NCI-H510A (cell line): ENCODE data around the gene CKAP2.
"Not testable (repeated sequence)": the region's sequence is repeated elsewhere in the genome, so short reads cannot be mapped to it uniquely, and the experiment has no call there.

Experiments
- DNase-seq: peaks from one replicate; lab custom pipeline; 2025; lab: John Stamatoyannopoulos, UW

The CKAP2 gene

GRCh38 chr13:52451135-52451804 lies 4.0 kb upstream of the CKAP2 start:
- DNase-seq, result no peak

GRCh38 chr13:52452470-52452869 lies 2.8 kb upstream of the CKAP2 start:
- DNase-seq, result no peak

GRCh38 chr13:52454459-52454819 lies 839 bp upstream of the CKAP2 start:
- no peak for DNase-seq

GRCh38 chr13:52455677-52456041 lies 381 bp downstream of the CKAP2 start:
- DNase-seq, result peak; percentile 33

- DNase-seq, result no peak
Observed at GRCh38 chr13:52459668-52460067, 4.4 kb downstream of the CKAP2 start.

- DNase-seq, result no peak
Observed at GRCh38 chr13:52461265-52461664, 6.0 kb downstream of the CKAP2 start.

GRCh38 chr13:52463526-52463925 lies 8.2 kb downstream of the CKAP2 start:
- DNase-seq, result no peak

GRCh38 chr13:52468487-52468886 lies 13.2 kb downstream of the CKAP2 start:
- DNase-seq, result not testable (repeated sequence)

- DNase-seq, result not testable (repeated sequence)
Observed at GRCh38 chr13:52480677-52481428, 25.6 kb downstream of the CKAP2 start.

GRCh38 chr13:52487078-52487477 lies 31.8 kb downstream of the CKAP2 start:
- DNase-seq, result not testable (repeated sequence)

GRCh38 chr13:52488763-52489162 lies 33.5 kb downstream of the CKAP2 start:
- not testable (repeated sequence) for DNase-seq

- DNase-seq, result not testable (repeated sequence)
Observed at GRCh38 chr13:52491015-52491414, 35.7 kb downstream of the CKAP2 start.

GRCh38 chr13:52494241-52494640 lies 39.0 kb downstream of the CKAP2 start:
- not testable (repeated sequence) for DNase-seq

- DNase-seq, result not testable (repeated sequence)
Observed at GRCh38 chr13:52497979-52498378, 42.7 kb downstream of the CKAP2 start.

- DNase-seq, result not testable (repeated sequence)
Observed at GRCh38 chr13:52502277-52502676, 47.0 kb downstream of the CKAP2 start.

- DNase-seq, result not testable (repeated sequence)
Observed at GRCh38 chr13:52505843-52506242, 50.6 kb downstream of the CKAP2 start.

- DNase-seq, result not testable (repeated sequence)
Observed at GRCh38 chr13:52509532-52509931, 54.3 kb downstream of the CKAP2 start.

GRCh38 chr13:52510221-52510797 lies 55.0 kb downstream of the CKAP2 start:
- DNase-seq, result not testable (repeated sequence)

GRCh38 chr13:52511598-52511997 lies 56.3 kb downstream of the CKAP2 start:
- not testable (repeated sequence) for DNase-seq

GRCh38 chr13:52513957-52514596 lies 58.8 kb downstream of the CKAP2 start:
- not testable (repeated sequence) for DNase-seq

- not testable (repeated sequence) for DNase-seq
Observed at GRCh38 chr13:52523323-52523722, 68.0 kb downstream of the CKAP2 start.
